HepG2 (cell line): ENCODE results near the gene GATD1. TPM values are rescaled to one million over a fixed set of nuclear protein-coding genes. Genes with fewer than 3 reads are reported as not detected.

Experiments used
- ATF5 ChIP-seq: sonication (generic); formaldehyde crosslinking; IDR thresholded peaks from 2 replicates; pipeline ENCODE4 v1.4.0; 2020; ENCODE audit warnings: mild to moderate bottlenecking, low read depth, missing genetic modification reagents
- BORCS8-MEF2B ChIP-seq: sonication (generic); formaldehyde crosslinking; IDR thresholded peaks from 2 replicates; pipeline ENCODE4 v1.8.0; 2022; ENCODE audit warnings: mild to moderate bottlenecking, missing genetic modification reagents
- GATAD1 ChIP-seq: IDR thresholded peaks from 2 replicates; pipeline ENCODE4 v1.6.1; 2016; ENCODE audit warnings: missing genetic modification reagents, missing compliant biosample characterization
- HOXA5 ChIP-seq: sonication (generic); formaldehyde crosslinking; IDR thresholded peaks from 2 replicates; pipeline ENCODE4 v1.4.0; 2020; ENCODE audit warnings: missing genetic modification reagents
- IKZF4 ChIP-seq: sonication (generic); formaldehyde crosslinking; IDR thresholded peaks from 2 replicates; pipeline ENCODE4 v1.5.1; 2020; ENCODE audit warnings: borderline replicate concordance, mild to moderate bottlenecking, low read depth, missing genetic modification reagents; ENCODE audit errors: not compliant biosample characterization
- MIER3 ChIP-seq: IDR thresholded peaks from 2 replicates; pipeline ENCODE4 v1.6.1; 2016; ENCODE audit warnings: missing compliant biosample characterization, borderline replicate concordance
- MTF1 ChIP-seq: sonication (generic); formaldehyde crosslinking; IDR thresholded peaks from 2 replicates; pipeline ENCODE4 v1.5.0; 2020; ENCODE audit warnings: missing genetic modification reagents
- POLR2A ChIP-seq, 2 experiments: IDR thresholded peaks; 2 replicates each; pipeline ENCODE4 v1.6.1; 2011; ENCODE audit warnings: low read depth in 2 of 2, low read length in 2 of 2, mild to moderate bottlenecking in 1 of 2, moderate library complexity in 1 of 2; ENCODE audit not compliant: insufficient read depth in 1 of 2
- STAT6 ChIP-seq: sonication (generic); formaldehyde crosslinking; IDR thresholded peaks from 2 replicates; pipeline ENCODE4 v1.4.0; 2020; ENCODE audit warnings: missing genetic modification reagents, mild to moderate bottlenecking, borderline replicate concordance
- ZFAT ChIP-seq: sonication (generic); formaldehyde crosslinking; conservative IDR thresholded peaks from 2 replicates; pipeline ENCODE4 v1.8.1; 2023; ENCODE audit warnings: missing genetic modification reagents, inconsistent platforms
- ZKSCAN8 ChIP-seq: IDR thresholded peaks from 2 replicates; pipeline ENCODE4 v1.6.1; 2016; ENCODE audit warnings: borderline replicate concordance, missing genetic modification reagents, missing compliant biosample characterization
- ZNF251 ChIP-seq: sonication (generic); formaldehyde crosslinking; IDR thresholded peaks from 2 replicates; pipeline ENCODE4 v1.9.0; 2021; ENCODE audit warnings: mild to moderate bottlenecking, missing genetic modification reagents
- ZNF343 ChIP-seq: sonication (generic); formaldehyde crosslinking; IDR thresholded peaks from 2 replicates; pipeline ENCODE4 v1.4.0; 2020; ENCODE audit warnings: mild to moderate bottlenecking, missing genetic modification reagents
- ZNF629 ChIP-seq: sonication (generic); formaldehyde crosslinking; conservative IDR thresholded peaks from 2 replicates; pipeline ENCODE4 v1.5.0; 2020; ENCODE audit warnings: missing genetic modification reagents
- ZNF678 ChIP-seq: sonication (generic); formaldehyde crosslinking; IDR thresholded peaks from 2 replicates; pipeline ENCODE4 v1.4.0; 2020; ENCODE audit warnings: mild to moderate bottlenecking, missing genetic modification reagents
- ZNF790 ChIP-seq: sonication (generic); formaldehyde crosslinking; IDR thresholded peaks from 2 replicates; pipeline ENCODE4 v1.8.0; 2022; ENCODE audit warnings: missing genetic modification reagents, mild to moderate bottlenecking, borderline replicate concordance
- ZSCAN22 ChIP-seq: sonication (generic); formaldehyde crosslinking; IDR thresholded peaks from 2 replicates; pipeline ENCODE4 v1.4.0; 2020; ENCODE audit warnings: mild to moderate bottlenecking, missing genetic modification reagents
- polyA plus RNA-seq, 8 experiments: library from polyadenylated mRNA; depleted of rRNA in 3 of 8; stranded (reverse) in 7 of 8; unstranded in 1 of 8; fragments of >200 nt; fragmentation: Illumina TruSeq in 4 of 8; extraction: Trizol in 4 of 8; gene quantifications; 2 replicates each; pipeline versions ENCODE4 v1.2.1 to v1.2.3, GENCODE V29; 2011 to 2016; ENCODE audit warnings: low read depth in 4 of 8, missing spikeins in 1 of 8, mixed read lengths in 1 of 8; ENCODE audit not compliant: insufficient read depth in 1 of 8
- total RNA-seq, 5 experiments: library from RNA; depleted of rRNA; stranded (reverse); fragments of >200 nt; fragmentation: Illumina TruSeq; extraction: Trizol; gene quantifications; 2 replicates each; pipeline ENCODE4 v1.2.3, GENCODE V29; 2016; ENCODE audit warnings: low read depth in 1 of 5
- TF ChIP-seq, protein P1 (sequence below): sonication (generic); formaldehyde crosslinking; IDR thresholded peaks from 2 replicates; pipeline ENCODE4 v1.4.0; 2020; ENCODE audit warnings: missing genetic modification reagents
- TF ChIP-seq, protein P2 (sequence below): sonication (generic); formaldehyde crosslinking; IDR thresholded peaks from 2 replicates; pipeline ENCODE4 v1.8.1; 2023; ENCODE audit warnings: mild to moderate bottlenecking, inconsistent platforms, moderate library complexity, missing genetic modification reagents, borderline replicate concordance
- TF ChIP-seq, protein P3 (sequence below): IDR thresholded peaks from 2 replicates; pipeline ENCODE4 v1.6.1; 2016; ENCODE audit warnings: missing biosample characterization, missing genetic modification reagents, low read depth

GATD1 gene
- total and polyA plus RNA-seq, 2 of the 13 experiments (the other 11 are each of a cell fraction or from before 2014, with no cell fraction given), result 31.3 to 60.5 TPM

DNA sequence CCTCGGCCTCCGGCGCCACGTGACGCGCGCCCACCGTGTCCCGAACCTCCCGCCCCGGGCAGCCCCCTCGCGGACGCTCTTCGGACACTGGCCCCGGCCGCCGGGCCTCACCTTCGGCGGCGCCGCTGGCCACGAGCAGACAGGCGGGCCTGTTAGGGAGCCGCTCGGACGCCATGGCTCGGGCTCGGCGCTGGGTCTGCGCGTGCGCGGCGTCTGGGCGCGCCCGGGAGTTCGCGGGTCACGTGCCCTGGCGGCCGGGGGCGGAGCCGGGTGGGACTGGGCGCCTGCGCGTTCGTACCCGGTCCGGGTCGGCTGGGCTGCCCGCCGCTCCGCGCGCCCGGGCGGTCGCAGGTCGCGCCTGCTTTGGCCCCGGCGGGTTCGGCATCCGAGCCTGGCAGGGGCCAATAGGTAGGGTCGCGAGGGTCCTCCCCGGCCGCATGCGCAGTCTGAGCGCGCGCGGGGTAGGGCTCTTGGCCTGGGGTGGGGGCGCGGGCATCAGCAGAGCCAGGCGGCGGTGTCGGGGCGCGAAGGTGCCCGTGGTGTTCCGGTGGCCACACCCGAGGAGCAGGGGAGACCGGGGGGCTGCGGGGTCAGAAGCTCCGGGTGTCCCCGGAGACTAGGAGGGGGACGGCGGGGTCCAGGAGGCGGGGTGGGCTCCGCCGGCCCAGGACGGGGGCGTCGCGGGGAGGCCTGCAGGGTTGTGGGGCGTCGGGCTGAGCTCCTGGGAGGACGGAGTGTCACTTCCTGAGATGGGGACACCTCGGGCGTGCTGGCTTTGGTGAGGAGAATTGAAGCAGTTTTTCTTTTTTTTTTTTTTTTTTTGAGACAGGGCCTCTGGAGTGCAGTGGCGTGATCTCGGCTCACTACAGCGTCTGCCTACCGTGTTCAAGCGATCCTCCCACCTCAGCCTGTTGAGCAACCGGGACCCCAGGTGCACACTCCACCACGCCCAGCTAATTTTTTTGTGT, at the start of gene GATD1 (continued):
- TF ChIP-seq STAT6 (CRISPR knock-in tag) (no peak), ATF5 (CRISPR knock-in tag) (peak; percentile 41; the same call in 1 of the 2 replicates), MTF1 (CRISPR knock-in tag) (no peak), ZNF790 (CRISPR knock-in tag) (peak; percentile 52; the same call in 1 of the 2 replicates), ZNF678 (CRISPR knock-in tag) (0 out of 2 replicates have a peak, but pooled peaks have one; percentile 27), ZNF629 (0 out of 2 replicates have a peak, but pooled peaks have one; percentile 16), ZNF343 (no peak), ZSCAN22 (CRISPR knock-in tag) (no peak), GATAD1 (CRISPR knock-in tag) (no peak), BORCS8-MEF2B (CRISPR knock-in tag) (no peak; the same call in 1 of the 2 replicates), HOXA5 (CRISPR knock-in tag) (no peak), ZKSCAN8 (CRISPR knock-in tag) (no peak), ZNF251 (no peak), IKZF4 (CRISPR knock-in tag) (peak; percentile 63), POLR2A (IDR thresholded peaks at IDR 0.05; ENCODE audit: insufficient read depth in 1 of 2, low read depth in 2 of 2, low read length in 2 of 2) (peak in 1 of 2 experiments; percentile 57; a peak in 2 of 4 replicates), ZFAT (CRISPR knock-in tag) (no peak), MIER3 (CRISPR knock-in tag) (no peak)
- TF ChIP-seq, protein P1, sequence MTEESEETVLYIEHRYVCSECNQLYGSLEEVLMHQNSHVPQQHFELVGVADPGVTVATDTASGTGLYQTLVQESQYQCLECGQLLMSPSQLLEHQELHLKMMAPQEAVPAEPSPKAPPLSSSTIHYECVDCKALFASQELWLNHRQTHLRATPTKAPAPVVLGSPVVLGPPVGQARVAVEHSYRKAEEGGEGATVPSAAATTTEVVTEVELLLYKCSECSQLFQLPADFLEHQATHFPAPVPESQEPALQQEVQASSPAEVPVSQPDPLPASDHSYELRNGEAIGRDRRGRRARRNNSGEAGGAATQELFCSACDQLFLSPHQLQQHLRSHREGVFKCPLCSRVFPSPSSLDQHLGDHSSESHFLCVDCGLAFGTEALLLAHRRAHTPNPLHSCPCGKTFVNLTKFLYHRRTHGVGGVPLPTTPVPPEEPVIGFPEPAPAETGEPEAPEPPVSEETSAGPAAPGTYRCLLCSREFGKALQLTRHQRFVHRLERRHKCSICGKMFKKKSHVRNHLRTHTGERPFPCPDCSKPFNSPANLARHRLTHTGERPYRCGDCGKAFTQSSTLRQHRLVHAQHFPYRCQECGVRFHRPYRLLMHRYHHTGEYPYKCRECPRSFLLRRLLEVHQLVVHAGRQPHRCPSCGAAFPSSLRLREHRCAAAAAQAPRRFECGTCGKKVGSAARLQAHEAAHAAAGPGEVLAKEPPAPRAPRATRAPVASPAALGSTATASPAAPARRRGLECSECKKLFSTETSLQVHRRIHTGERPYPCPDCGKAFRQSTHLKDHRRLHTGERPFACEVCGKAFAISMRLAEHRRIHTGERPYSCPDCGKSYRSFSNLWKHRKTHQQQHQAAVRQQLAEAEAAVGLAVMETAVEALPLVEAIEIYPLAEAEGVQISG (CRISPR knock-in tag), result no peak; the same call in none of the 2 replicates
- TF ChIP-seq, protein P2, sequence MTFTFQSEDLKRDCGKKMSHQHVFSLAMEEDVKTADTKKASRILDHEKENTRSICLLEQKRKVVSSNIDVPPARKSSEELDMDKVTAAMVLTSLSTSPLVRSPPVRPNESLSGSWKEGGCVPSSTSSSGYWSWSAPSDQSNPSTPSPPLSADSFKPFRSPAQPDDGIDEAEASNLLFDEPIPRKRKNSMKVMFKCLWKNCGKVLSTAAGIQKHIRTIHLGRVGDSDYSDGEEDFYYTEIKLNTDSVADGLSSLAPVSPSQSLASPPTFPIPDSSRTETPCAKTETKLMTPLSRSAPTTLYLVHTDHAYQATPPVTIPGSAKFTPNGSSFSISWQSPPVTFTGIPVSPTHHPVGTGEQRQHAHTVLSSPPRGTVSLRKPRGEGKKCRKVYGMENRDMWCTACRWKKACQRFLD (CRISPR knock-in tag), result no peak
- TF ChIP-seq, protein P3, sequence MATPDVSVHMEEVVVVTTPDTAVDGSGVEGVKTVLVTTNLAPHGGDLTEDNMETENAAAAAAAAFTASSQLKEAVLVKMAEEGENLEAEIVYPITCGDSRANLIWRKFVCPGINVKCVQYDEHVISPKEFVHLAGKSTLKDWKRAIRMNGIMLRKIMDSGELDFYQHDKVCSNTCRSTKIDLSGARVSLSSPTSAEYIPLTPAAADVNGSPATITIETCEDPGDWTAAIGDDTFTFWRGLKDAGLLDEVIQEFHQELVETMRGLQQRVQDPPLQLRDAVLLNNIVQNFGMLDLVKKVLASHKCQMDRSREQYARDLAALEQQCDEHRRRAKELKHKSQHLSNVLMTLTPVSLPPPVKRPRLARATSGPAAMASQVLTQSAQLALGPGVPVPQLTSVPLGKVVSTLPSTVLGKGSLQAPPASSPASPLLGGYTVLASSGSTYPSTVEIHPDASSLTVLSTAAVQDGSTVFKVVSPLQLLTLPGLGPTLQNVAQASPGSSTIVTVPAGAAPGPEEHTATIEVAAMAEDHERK, result no peak
